Activated CD4-positive, alpha-beta memory T cell treated with anti-CD3 and anti-CD28 coated beads, Interleukin-2, amount 10 ng/mL, durations not matched to agents 7 days and 5 days (primary cell): ENCODE results near the gene TESK1. TPM values are rescaled to one million over a fixed set of nuclear protein-coding genes. Genes with fewer than 3 reads are reported as not detected.
"Not testable (repeated sequence)": the region's sequence is repeated elsewhere in the genome, so short reads cannot be mapped to it uniquely, and the experiment has no call there.

Experiments
- CTCF ChIA-PET: fragments of 350-600 bp; sonication (Branson Sonifier 250); formaldehyde crosslinking; loops from one replicate; lab custom pipeline; 2021; ENCODE audit warnings: antibody characterized with exemption, inconsistent platforms; lab: Charles Lee
- POLR2A ChIA-PET: fragments of 350-600 bp; sonication (Branson Sonifier 250); formaldehyde crosslinking; loops from one replicate; lab custom pipeline; 2021; ENCODE audit warnings: antibody characterized with exemption; lab: Charles Lee
- DNase-seq: peaks from one replicate; pipeline ENCODE4 v3.0.0-alpha.2; 2020
- H3K27ac Mint-ChIP-seq: one replicate; pipeline ENCODE4 v1.8.0; 2021; ENCODE audit warnings: mild to moderate bottlenecking, mixed read lengths
- H3K27me3 Mint-ChIP-seq: one replicate; pipeline ENCODE4 v1.8.0; 2021; ENCODE audit warnings: mixed read lengths
- H3K36me3 Mint-ChIP-seq: one replicate; pipeline ENCODE4 v1.8.0; 2021; ENCODE audit warnings: low read depth, mixed read lengths
- H3K4me1 Mint-ChIP-seq: one replicate; pipeline ENCODE4 v1.8.0; 2021; ENCODE audit warnings: mixed read lengths
- H3K4me3 Mint-ChIP-seq: one replicate; pipeline ENCODE4 v1.8.0; 2021; ENCODE audit warnings: mild to moderate bottlenecking, mixed read lengths
- H3K9me3 Mint-ChIP-seq: one replicate; pipeline ENCODE4 v1.8.0; 2021; ENCODE audit warnings: mixed read lengths
- total RNA-seq, 2 experiments: library from RNA; stranded (reverse); gene quantifications; one replicate each; pipeline ENCODE4 v1.2.3, GENCODE V29; 2021

The TESK1 gene
- total RNA-seq, 2 experiments from 2014 or later: 31.7 to 32.3 TPM

- H3K4me1 Mint-ChIP-seq: peaks cover 22% of the 10 kb centered on the region
- DNase-seq: no peak
- ChIA-PET POLR2A (interaction anchor here (1.5 to 1.7 kb wide), 2 partner anchors 7 to 37 kb away, joined by 5 to 6 read pairs; no protein-coding TSS in a partner anchor), CTCF (interaction anchor here (0.6 to 1.4 kb wide), 5 partner anchors 9 to 122 kb away, joined by 3 to 5 read pairs (median 3); partner anchors contain the start of genes CD72, CREB3 and TLN1)
- H3K27me3 Mint-ChIP-seq: peaks cover 2% of the 10 kb centered on the region
- H3K9me3 Mint-ChIP-seq: no peaks in the 10 kb centered on the region
- peaks cover 26% of the 10 kb centered on the region for H3K36me3 Mint-ChIP-seq
- no peak overlapping the region for H3K4me3 Mint-ChIP-seq
- H3K27ac Mint-ChIP-seq: no peak overlapping the region
Measured at GRCh38 chr9:35609001-35609819, 4.1 kb downstream of the TESK1 start.

GRCh38 chr9:35609820-35610163, 4.7 kb downstream of the TESK1 start:
- Mint-ChIP-seq H3K27me3 (peaks cover 3% of the 10 kb centered on the region), H3K9me3 (no peaks in the 10 kb centered on the region)
- DNase-seq: no peak

GRCh38 chr9:35611230-35611797, 6.3 kb downstream of the TESK1 start:
- peak; percentile 61 for DNase-seq
- Mint-ChIP-seq H3K9me3 (no peaks in the 10 kb centered on the region), H3K4me1 (peaks cover 16% of the 10 kb centered on the region), H3K36me3 (peaks cover 27% of the 10 kb centered on the region), H3K4me3 (no peak overlapping the region), H3K27me3 (peaks cover 3% of the 10 kb centered on the region), H3K27ac (no peak overlapping the region)
- POLR2A ChIA-PET: interaction anchor here (1.5 to 2.6 kb wide), 4 partner anchors 36 to 53 kb away, joined by 4 to 16 read pairs (median 12); partner anchors contain the start of genes ARHGEF39, CCDC107, RMRP and SIT1
- CTCF ChIA-PET: interaction anchor here (0.6 to 5.4 kb wide), 29 partner anchors 9 to 1601 kb away, joined by 3 to 51 read pairs (median 4); partner anchors contain the start of genes ARHGEF39, CCDC107, RMRP and TPM2

More at GRCh38 chr9:35609820-35610163, 4.7 kb downstream of the TESK1 start:
- Mint-ChIP-seq H3K4me3 (no peak overlapping the region), H3K4me1 (peaks cover 18% of the 10 kb centered on the region), H3K27ac (no peak overlapping the region), H3K36me3 (peaks cover 26% of the 10 kb centered on the region)
- CTCF ChIA-PET: interaction anchor here (0.9 to 4.2 kb wide), 4 partner anchors 8 to 87 kb away, joined by 3 to 37 read pairs (median 9); partner anchors contain the start of gene CD72
- POLR2A ChIA-PET: no interaction called here

- peaks cover 24% of the 10 kb centered on the region for H3K36me3 Mint-ChIP-seq
- H3K9me3 Mint-ChIP-seq, H3K27ac Mint-ChIP-seq, H3K27me3 Mint-ChIP-seq, DNase-seq, H3K4me3 Mint-ChIP-seq: not testable (repeated sequence)
- H3K4me1 Mint-ChIP-seq: peaks cover 16% of the 10 kb centered on the region
- ChIA-PET CTCF (interaction anchor here (0.6 to 5.4 kb wide), 19 partner anchors 8 to 270 kb away, joined by 3 to 51 read pairs (median 7); partner anchors contain the start of genes ARHGEF39, CCDC107, RMRP and TPM2), POLR2A (interaction anchor here (1.5 to 2.6 kb wide), 4 partner anchors 35 to 53 kb away, joined by 4 to 16 read pairs (median 12); partner anchors contain the start of genes ARHGEF39, CCDC107, RMRP and SIT1)
Measured at GRCh38 chr9:35612066-35612465, 7.0 kb downstream of the TESK1 start.

- CTCF ChIA-PET: interaction anchor here (1.5 to 5.4 kb wide), 7 partner anchors 8 to 269 kb away, joined by 3 to 51 read pairs (median 7); no protein-coding TSS in a partner anchor
- Mint-ChIP-seq H3K4me3 (no peak overlapping the region), H3K4me1 (peaks cover 22% of the 10 kb centered on the region), H3K27me3 (peaks cover 3% of the 10 kb centered on the region), H3K36me3 (peaks cover 16% of the 10 kb centered on the region), H3K9me3 (no peaks in the 10 kb centered on the region), H3K27ac (no peak overlapping the region)
- DNase-seq: no peak
- POLR2A ChIA-PET: interaction anchor here (2.1 kb wide), 1 partner anchor 45 kb away, joined by 14 read pairs; the partner anchor contains the start of genes CCDC107 and RMRP
Measured at GRCh38 chr9:35612843-35613242, 7.8 kb downstream of the TESK1 start.

GRCh38 chr9:35615981-35616680, 11.1 kb downstream of the TESK1 start:
- DNase-seq: no peak
- Mint-ChIP-seq H3K4me3 (peak overlapping the region; percentile 73), H3K4me1 (peaks cover 47% of the 10 kb centered on the region), H3K27me3 (peaks cover 3% of the 10 kb centered on the region), H3K9me3 (no peaks in the 10 kb centered on the region), H3K27ac (peak overlapping the region; percentile 55), H3K36me3 (peaks cover 2% of the 10 kb centered on the region)
- ChIA-PET CTCF (interaction anchor here (1.3 to 6.1 kb wide), 10 partner anchors 11 to 116 kb away, joined by 4 to 40 read pairs (median 16); partner anchors contain the start of genes ARHGEF39, CCDC107, CREB3 and RMRP), POLR2A (interaction anchor here (0.7 to 6.4 kb wide), 10 partner anchors 8 to 544 kb away, joined by 3 to 100 read pairs (median 6); partner anchors contain the start of genes ARHGEF39, CCDC107, CREB3 and HINT2)

GRCh38 chr9:35616681-35617459, 11.8 kb downstream of the TESK1 start:
- peaks cover 2% of the 10 kb centered on the region for H3K36me3 Mint-ChIP-seq
- H3K4me3 Mint-ChIP-seq: peak overlapping the region; percentile 73
- no peaks in the 10 kb centered on the region for H3K9me3 Mint-ChIP-seq
- peaks cover 43% of the 10 kb centered on the region for H3K4me1 Mint-ChIP-seq
- peaks cover 3% of the 10 kb centered on the region for H3K27me3 Mint-ChIP-seq
- ChIA-PET CTCF (interaction anchor here (0.6 to 6.1 kb wide), 17 partner anchors 8 to 301 kb away, joined by 3 to 40 read pairs (median 5); partner anchors contain the start of genes ARHGEF39, CCDC107, CREB3 and RMRP), POLR2A (interaction anchor here (0.8 to 6.4 kb wide), 11 partner anchors 9 to 197 kb away, joined by 3 to 100 read pairs (median 6); partner anchors contain the start of genes ARHGEF39, CCDC107, CREB3 and HINT2)
- DNase-seq: peak; percentile 74
- peak overlapping the region; percentile 42 for H3K27ac Mint-ChIP-seq

GRCh38 chr9:35617548-35617947, 12.5 kb downstream of the TESK1 start:
- H3K4me3 Mint-ChIP-seq: peak overlapping the region; percentile 73
- POLR2A ChIA-PET: interaction anchor here (0.8 to 6.4 kb wide), 11 partner anchors 9 to 197 kb away, joined by 3 to 100 read pairs (median 6); partner anchors contain the start of genes ARHGEF39, CCDC107, CREB3 and HINT2
- no peaks in the 10 kb centered on the region for H3K9me3 Mint-ChIP-seq
- CTCF ChIA-PET: interaction anchor here (0.6 to 6.1 kb wide), 14 partner anchors 8 to 115 kb away, joined by 3 to 40 read pairs (median 5); partner anchors contain the start of genes ARHGEF39, CCDC107, CREB3 and RMRP
- peaks cover 43% of the 10 kb centered on the region for H3K4me1 Mint-ChIP-seq
- DNase-seq: no peak
- peaks cover 3% of the 10 kb centered on the region for H3K27me3 Mint-ChIP-seq
- H3K27ac Mint-ChIP-seq: peak overlapping the region; percentile 42
- peaks cover 2% of the 10 kb centered on the region for H3K36me3 Mint-ChIP-seq

GRCh38 chr9:35618325-35618727, 13.3 kb downstream of the TESK1 start, which contains the start of gene CD72:
CD72 (minus strand) TSS chr9:35618413; CDS start chr9:35618303, 110 bp downstream.
- ChIA-PET CTCF (interaction anchor here (1.1 to 6.1 kb wide), 5 partner anchors 8 to 78 kb away, joined by 3 to 40 read pairs (median 19); partner anchors contain the start of genes CCDC107, RMRP and TESK1), POLR2A (interaction anchor here (1.0 to 6.4 kb wide), 3 partner anchors 13 to 43 kb away, joined by 3 to 100 read pairs (median 83); partner anchors contain the start of genes ARHGEF39, CCDC107, RMRP and SIT1)
- no peaks in the 10 kb centered on the region for H3K9me3 Mint-ChIP-seq
- H3K36me3 Mint-ChIP-seq: peaks cover 2% of the 10 kb centered on the region
- no peak for DNase-seq
- peak within 1 kb of the TSS; percentile 73 for H3K4me3 Mint-ChIP-seq
- H3K4me1 Mint-ChIP-seq: peaks cover 43% of the 10 kb centered on the region
- H3K27me3 Mint-ChIP-seq: peaks cover 3% of the 10 kb centered on the region
- peak within 1 kb of the TSS; percentile 70 for H3K27ac Mint-ChIP-seq

GRCh38 chr9:35618854-35619799, 14.1 kb downstream of the TESK1 start:
- peak overlapping the region; percentile 70 for H3K27ac Mint-ChIP-seq
- CTCF ChIA-PET: interaction anchor here (1.0 to 6.1 kb wide), 13 partner anchors 8 to 129 kb away, joined by 3 to 40 read pairs (median 8); partner anchors contain the start of genes ARHGEF39, CCDC107, RMRP and TESK1
- H3K36me3 Mint-ChIP-seq: peaks cover 2% of the 10 kb centered on the region
- peaks cover 2% of the 10 kb centered on the region for H3K27me3 Mint-ChIP-seq
- H3K4me3 Mint-ChIP-seq: peak overlapping the region; percentile 25
- DNase-seq: peak; percentile 72
- H3K9me3 Mint-ChIP-seq: no peaks in the 10 kb centered on the region
- POLR2A ChIA-PET: interaction anchor here (0.6 to 6.4 kb wide), 9 partner anchors 13 to 129 kb away, joined by 3 to 100 read pairs (median 6); partner anchors contain the start of genes ARHGEF39, CCDC107, CREB3 and GBA2
- H3K4me1 Mint-ChIP-seq: peaks cover 43% of the 10 kb centered on the region
